Measurements from ENCODE around the gene CRYBB3. TPM values are rescaled to one million over a fixed set of nuclear protein-coding genes. Genes with fewer than 3 reads are reported as not detected.

Gene CRYBB3
- total RNA-seq (not detected), polyA plus RNA-seq (under 1 TPM in 1 of 2 donors, not detected in 1; 0.53 TPM)
- long read RNA-seq, donor 1: 0 reads
- long read RNA-seq, donor 2: 0 reads
- long read RNA-seq, donor 3: 0 reads
- long read RNA-seq, donor 4: 0 reads
- long read RNA-seq, donor 5: 0 reads

DNA sequence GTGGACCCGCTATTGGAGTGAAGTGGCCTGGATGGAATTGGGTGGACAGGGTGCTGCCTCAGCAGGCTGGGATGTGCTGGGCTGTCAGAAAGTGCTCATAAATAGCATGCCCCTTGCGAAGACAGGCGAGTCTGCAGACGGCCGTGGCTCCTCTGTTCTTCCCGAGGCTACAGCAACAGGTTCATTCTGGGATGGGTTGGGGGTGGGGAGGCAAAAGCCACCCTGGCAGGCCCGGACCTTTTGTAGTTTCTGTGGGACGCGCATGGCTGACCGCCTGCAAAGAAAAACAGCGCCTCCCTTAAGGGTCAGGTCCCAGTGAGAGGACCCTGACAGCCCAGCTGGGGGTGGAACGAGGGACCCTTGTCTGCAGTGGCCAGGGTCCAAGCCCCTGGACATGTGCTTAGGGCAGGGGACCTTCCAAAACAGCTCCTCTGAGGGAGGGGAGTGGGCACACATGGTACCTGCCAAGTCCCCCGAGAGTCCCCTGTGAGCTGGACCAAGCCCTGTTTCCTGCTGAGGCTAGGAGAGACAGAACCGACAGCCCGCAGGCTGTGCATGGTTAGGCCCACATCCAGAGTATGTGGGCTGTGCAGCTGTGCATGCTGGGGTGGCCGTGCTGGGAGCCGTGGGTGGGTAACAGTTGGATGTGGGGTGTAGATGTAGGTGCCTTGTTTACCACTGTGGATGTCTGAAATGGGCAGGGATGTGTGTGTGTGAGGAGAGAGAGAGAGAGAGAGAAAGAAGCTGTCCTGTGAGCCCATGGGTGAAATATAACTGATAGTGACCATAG, at the start of gene CRYBB3:
CRYBB3 (plus strand) TSS at position 128 of the 790 bp plus-strand sequence. CDS start 1,539 bp downstream, outside the sequence.
- no peaks in the 10 kb centered on the region for H3K4me1 ChIP-seq (ENCODE audit: control insufficient read depth in 5 of 5, insufficient read depth in 5 of 5, low read length in 5 of 5)
- no peaks in the 10 kb centered on the region for H3K27me3 ChIP-seq (ENCODE audit: control insufficient read depth in 3 of 3, insufficient read depth in 3 of 3, low read length in 2 of 3)
- TF ChIP-seq, protein P1, sequence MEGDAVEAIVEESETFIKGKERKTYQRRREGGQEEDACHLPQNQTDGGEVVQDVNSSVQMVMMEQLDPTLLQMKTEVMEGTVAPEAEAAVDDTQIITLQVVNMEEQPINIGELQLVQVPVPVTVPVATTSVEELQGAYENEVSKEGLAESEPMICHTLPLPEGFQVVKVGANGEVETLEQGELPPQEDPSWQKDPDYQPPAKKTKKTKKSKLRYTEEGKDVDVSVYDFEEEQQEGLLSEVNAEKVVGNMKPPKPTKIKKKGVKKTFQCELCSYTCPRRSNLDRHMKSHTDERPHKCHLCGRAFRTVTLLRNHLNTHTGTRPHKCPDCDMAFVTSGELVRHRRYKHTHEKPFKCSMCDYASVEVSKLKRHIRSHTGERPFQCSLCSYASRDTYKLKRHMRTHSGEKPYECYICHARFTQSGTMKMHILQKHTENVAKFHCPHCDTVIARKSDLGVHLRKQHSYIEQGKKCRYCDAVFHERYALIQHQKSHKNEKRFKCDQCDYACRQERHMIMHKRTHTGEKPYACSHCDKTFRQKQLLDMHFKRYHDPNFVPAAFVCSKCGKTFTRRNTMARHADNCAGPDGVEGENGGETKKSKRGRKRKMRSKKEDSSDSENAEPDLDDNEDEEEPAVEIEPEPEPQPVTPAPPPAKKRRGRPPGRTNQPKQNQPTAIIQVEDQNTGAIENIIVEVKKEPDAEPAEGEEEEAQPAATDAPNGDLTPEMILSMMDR (IDR thresholded peaks at IDR 0.05; ENCODE audit: control extremely low read depth, extremely low read depth): no peak
- 81 to 88% methylated on average over 17 of the region's 17 CpGs for WGBS, 2 donors
- H3K9me3 ChIP-seq (ENCODE audit: control insufficient read depth in 4 of 4, insufficient read depth in 3 of 4, low read length in 3 of 4): no peaks in the 10 kb centered on the region
- no peak within 1 kb of the TSS for H3K4me3 ChIP-seq
- no peak within 1 kb of the TSS for H3K9ac ChIP-seq (ENCODE audit: insufficient read depth in 1 of 2, low read length in 2 of 2)
- ATAC-seq (ENCODE audit: insufficient read depth, low FRiP score) (no peak), DNase-seq (no peak)
- H3K27ac ChIP-seq (ENCODE audit: low read depth in 1 of 2, low read length in 1 of 2): no peak within 1 kb of the TSS
- peaks cover 0 to 17% (median 0%) of the 10 kb centered on the region in 4 donors for H3K36me3 ChIP-seq (ENCODE audit: control insufficient read depth in 4 of 4, insufficient read depth in 4 of 4, low read length in 4 of 4)

DNA sequence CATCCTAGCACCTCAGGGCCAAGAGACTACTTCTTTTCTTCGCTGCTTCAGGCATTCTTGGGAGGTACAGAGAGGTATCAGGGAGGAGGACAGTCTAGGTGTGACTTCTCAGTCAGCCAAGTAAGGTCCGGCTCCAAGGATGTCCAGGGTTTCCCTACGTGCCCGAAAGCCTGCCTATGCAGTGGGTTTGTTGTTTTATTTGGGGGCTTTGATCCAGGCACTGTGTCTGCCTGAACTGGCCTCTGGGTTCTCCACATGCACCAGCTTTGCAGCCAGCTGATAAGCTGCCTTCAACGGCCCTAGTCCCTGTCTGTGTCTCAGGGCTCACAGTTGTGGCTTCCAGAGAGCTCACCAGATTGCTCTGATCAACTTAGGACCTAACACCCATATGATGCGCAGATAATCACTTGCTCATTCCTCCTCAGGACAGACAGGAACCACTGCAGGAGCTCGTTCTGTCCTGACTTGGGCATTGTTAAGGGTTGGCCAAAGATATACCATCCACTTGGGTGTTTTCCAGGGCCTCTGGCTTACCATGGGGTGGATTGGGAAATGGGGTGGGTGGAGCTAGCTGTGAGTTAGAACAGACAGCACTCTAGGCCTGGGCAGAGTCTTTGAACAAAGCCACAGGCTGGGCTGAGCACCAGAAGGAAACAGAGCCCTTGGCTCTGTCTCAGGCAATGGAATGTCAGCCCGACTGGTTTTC, 45.5 kb upstream of the CRYBB3 start:
- H3K9me3 ChIP-seq (ENCODE audit: control insufficient read depth in 4 of 4, insufficient read depth in 3 of 4, low read length in 3 of 4): no peaks in the 10 kb centered on the region
- peaks cover 0 to 13% (median 5%) of the 10 kb centered on the region in 5 donors for H3K4me1 ChIP-seq (ENCODE audit: control insufficient read depth in 5 of 5, insufficient read depth in 5 of 5, low read length in 5 of 5)
- 69 to 77% methylated on average over 8 of the region's 8 CpGs for WGBS, 2 donors
- DNase-seq (peak; percentile 26 to 64 (median 36)), ATAC-seq (ENCODE audit: insufficient read depth, low FRiP score) (peak; percentile 58)
- H3K4me3 ChIP-seq: no peak overlapping the region
- H3K27ac ChIP-seq (ENCODE audit: low read depth in 1 of 2, low read length in 1 of 2): peak overlapping the region; percentile 11 to 75
- H3K27me3 ChIP-seq (ENCODE audit: control insufficient read depth in 3 of 3, insufficient read depth in 3 of 3, low read length in 2 of 3): no peaks in the 10 kb centered on the region
- H3K9ac ChIP-seq (ENCODE audit: insufficient read depth in 1 of 2, low read length in 2 of 2): no peak overlapping the region
- TF ChIP-seq, protein P1 (IDR thresholded peaks at IDR 0.05; ENCODE audit: control extremely low read depth, extremely low read depth): no peak
- no peaks in the 10 kb centered on the region for H3K36me3 ChIP-seq (ENCODE audit: control insufficient read depth in 4 of 4, insufficient read depth in 4 of 4, low read length in 4 of 4)

DNA sequence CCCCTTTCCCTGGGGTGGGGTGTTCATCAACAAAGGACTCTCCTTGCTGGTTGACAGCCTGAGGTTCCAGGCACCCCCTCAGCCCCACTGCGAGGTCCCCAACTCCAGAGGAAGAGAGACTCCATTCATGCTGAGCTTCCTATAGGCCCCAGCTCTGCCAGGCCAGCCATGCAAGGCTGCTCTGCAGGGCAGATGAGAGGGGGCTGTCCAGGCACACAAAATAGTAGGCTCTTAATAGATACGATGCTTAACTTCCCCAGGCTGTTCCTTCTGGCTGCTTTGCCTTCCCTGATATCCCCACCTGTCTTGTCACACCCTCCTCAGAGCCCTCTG, 45.0 kb upstream of the CRYBB3 start:
- Histone ChIP-seq H3K9me3 (ENCODE audit: control insufficient read depth in 4 of 4, insufficient read depth in 3 of 4, low read length in 3 of 4) (no peaks in the 10 kb centered on the region), H3K4me3 (no peak overlapping the region), H3K9ac (ENCODE audit: insufficient read depth in 1 of 2, low read length in 2 of 2) (no peak overlapping the region), H3K27ac (ENCODE audit: low read depth in 1 of 2, low read length in 1 of 2) (peak overlapping the region; percentile 11 to 75), H3K4me1 (ENCODE audit: control insufficient read depth in 5 of 5, insufficient read depth in 5 of 5, low read length in 5 of 5) (peaks cover 0 to 12% (median 5%) of the 10 kb centered on the region in 5 donors), H3K36me3 (ENCODE audit: control insufficient read depth in 4 of 4, insufficient read depth in 4 of 4, low read length in 4 of 4) (no peaks in the 10 kb centered on the region), H3K27me3 (ENCODE audit: control insufficient read depth in 3 of 3, insufficient read depth in 3 of 3, low read length in 2 of 3) (no peaks in the 10 kb centered on the region)
- WGBS, 2 donors: 53 to 73% methylated on average over 2 of the region's 2 CpGs
- ATAC-seq (ENCODE audit: insufficient read depth, low FRiP score) (no peak), DNase-seq (no peak)
- TF ChIP-seq, protein P1 (IDR thresholded peaks at IDR 0.05; ENCODE audit: control extremely low read depth, extremely low read depth): no peak
